Measurements from ENCODE around the gene LILRB1. TPM values are rescaled to one million over a fixed set of nuclear protein-coding genes. Genes with fewer than 3 reads are reported as not detected.

LILRB1 gene
- total RNA-seq, 1 donor from 2014 or later: 171 TPM

GRCh38 chr19:54667217-54667616 lies 36.9 kb downstream of the LILRB1 start:
- no peak overlapping the region for H3K27ac Mint-ChIP-seq
- H3K4me1 Mint-ChIP-seq: peaks cover 11% of the 10 kb centered on the region
- ChIA-PET CTCF (no interaction called here), POLR2A (no interaction called here)
- DNase-seq: no peak
- H3K27me3 Mint-ChIP-seq: peaks cover 15% of the 10 kb centered on the region
- ATAC-seq (ENCODE audit: low read depth): no peak
- peaks cover 19% of the 10 kb centered on the region for H3K9me3 Mint-ChIP-seq
- TF ChIP-seq CTCF (IDR thresholded peaks at IDR 0.05): no peak
- intact Hi-C loops (cut with micrococcal nuclease): loop anchor here (5.0 kb wide), 1 partner anchor 450 kb away; no protein-coding TSS in a partner anchor
- H3K36me3 Mint-ChIP-seq (ENCODE audit: low read depth): no peaks in the 10 kb centered on the region
- H3K4me3 Mint-ChIP-seq: no peak overlapping the region

- intact Hi-C loops (cut with micrococcal nuclease): loop anchor here (5.0 kb wide), 1 partner anchor 451 kb away; no protein-coding TSS in a partner anchor
- no peak for TF ChIP-seq CTCF (IDR thresholded peaks at IDR 0.05)
- ChIA-PET CTCF (interaction anchor here (1.5 to 3.0 kb wide), 2 partner anchors 12 to 15 kb away, joined by 3 to 12 read pairs; no protein-coding TSS in a partner anchor), POLR2A (no interaction called here)
- DNase-seq (no peak), ATAC-seq (ENCODE audit: low read depth) (no peak)
- peaks cover 14% of the 10 kb centered on the region for H3K27me3 Mint-ChIP-seq
- H3K27ac Mint-ChIP-seq: no peak overlapping the region
- peaks cover 19% of the 10 kb centered on the region for H3K9me3 Mint-ChIP-seq
- H3K4me1 Mint-ChIP-seq: peaks cover 2% of the 10 kb centered on the region
- no peak overlapping the region for H3K4me3 Mint-ChIP-seq
- no peaks in the 10 kb centered on the region for H3K36me3 Mint-ChIP-seq (ENCODE audit: low read depth)
Measured at GRCh38 chr19:54668353-54668752, 38.1 kb downstream of the LILRB1 start.

- intact Hi-C loops (cut with micrococcal nuclease): no loop called here
- ChIA-PET POLR2A (no interaction called here), CTCF (interaction anchor here (3.0 to 10.2 kb wide), 2 partner anchors 17 kb away, joined by 12 to 114 read pairs; no protein-coding TSS in a partner anchor)
- ATAC-seq (ENCODE audit: low read depth) (no peak), DNase-seq (no peak)
- H3K27ac Mint-ChIP-seq: no peak overlapping the region
- peaks cover 19% of the 10 kb centered on the region for H3K9me3 Mint-ChIP-seq
- peaks cover 13% of the 10 kb centered on the region for H3K27me3 Mint-ChIP-seq
- TF ChIP-seq CTCF (IDR thresholded peaks at IDR 0.05): no peak
- no peaks in the 10 kb centered on the region for H3K4me1 Mint-ChIP-seq
- no peaks in the 10 kb centered on the region for H3K36me3 Mint-ChIP-seq (ENCODE audit: low read depth)
- no peak overlapping the region for H3K4me3 Mint-ChIP-seq
Measured at GRCh38 chr19:54670576-54671357, 40.5 kb downstream of the LILRB1 start.

- Mint-ChIP-seq H3K36me3 (ENCODE audit: low read depth) (no peaks in the 10 kb centered on the region), H3K9me3 (peaks cover 14% of the 10 kb centered on the region), H3K27ac (no peak overlapping the region), H3K27me3 (peaks cover 15% of the 10 kb centered on the region), H3K4me3 (no peak overlapping the region), H3K4me1 (no peaks in the 10 kb centered on the region)
- ChIA-PET CTCF (interaction anchor here (1.1 to 10.2 kb wide), 8 partner anchors 9 to 195 kb away, joined by 3 to 114 read pairs (median 11); no protein-coding TSS in a partner anchor), POLR2A (interaction anchor here (0.6 kb wide), 1 partner anchor 236 kb away, joined by 6 read pairs; no protein-coding TSS in a partner anchor)
- intact Hi-C loops (cut with micrococcal nuclease): no loop called here
- TF ChIP-seq CTCF (IDR thresholded peaks at IDR 0.05): no peak
- ATAC-seq (ENCODE audit: low read depth) (no peak), DNase-seq (no peak)
Measured at GRCh38 chr19:54673222-54673621, 42.9 kb downstream of the LILRB1 start.

GRCh38 chr19:54674021-54674617 lies 43.8 kb downstream of the LILRB1 start:
- Mint-ChIP-seq H3K9me3 (peaks cover 6% of the 10 kb centered on the region), H3K27me3 (peaks cover 15% of the 10 kb centered on the region), H3K4me1 (no peaks in the 10 kb centered on the region), H3K4me3 (no peak overlapping the region), H3K27ac (no peak overlapping the region), H3K36me3 (ENCODE audit: low read depth) (no peaks in the 10 kb centered on the region)
- ChIA-PET CTCF (interaction anchor here (0.7 to 10.2 kb wide), 11 partner anchors 8 to 196 kb away, joined by 3 to 114 read pairs (median 7); no protein-coding TSS in a partner anchor), POLR2A (interaction anchor here (0.7 kb wide), 1 partner anchor 210 kb away, joined by 4 read pairs; the partner anchor contains the start of gene LENG9)
- DNase-seq (no peak), ATAC-seq (ENCODE audit: low read depth) (no peak)
- no peak for TF ChIP-seq CTCF (IDR thresholded peaks at IDR 0.05)
- intact Hi-C loops (cut with micrococcal nuclease): no loop called here
